ENCODE measurements around the gene IFT25. TPM values are rescaled to one million over a fixed set of nuclear protein-coding genes. Genes with fewer than 3 reads are reported as not detected.
A peak's percentile ranks its signal among the peaks of the same experiment; 100 is the strongest.

Gene IFT25
- total RNA-seq, 1 donor from 2014 or later: 20.4 TPM

GRCh38 chr1:53905509-53905908, 40.0 kb downstream of the IFT25 start:
- Mint-ChIP-seq H3K36me3 (ENCODE audit: low read depth) (no peaks in the 10 kb centered on the region), H3K27me3 (ENCODE audit: low read depth) (no peaks in the 10 kb centered on the region), H3K9me3 (ENCODE audit: low read depth) (no peaks in the 10 kb centered on the region), H3K4me1 (ENCODE audit: low read depth) (peaks cover 23% of the 10 kb centered on the region), H3K4me3 (ENCODE audit: unreplicated experiment) (no peak overlapping the region), H3K27ac (ENCODE audit: unreplicated experiment) (no peak overlapping the region)
- no peak for TF ChIP-seq CTCF (IDR thresholded peaks at IDR 0.05)
- DNase-seq (ENCODE audit: low spot score): no peak

DNA sequence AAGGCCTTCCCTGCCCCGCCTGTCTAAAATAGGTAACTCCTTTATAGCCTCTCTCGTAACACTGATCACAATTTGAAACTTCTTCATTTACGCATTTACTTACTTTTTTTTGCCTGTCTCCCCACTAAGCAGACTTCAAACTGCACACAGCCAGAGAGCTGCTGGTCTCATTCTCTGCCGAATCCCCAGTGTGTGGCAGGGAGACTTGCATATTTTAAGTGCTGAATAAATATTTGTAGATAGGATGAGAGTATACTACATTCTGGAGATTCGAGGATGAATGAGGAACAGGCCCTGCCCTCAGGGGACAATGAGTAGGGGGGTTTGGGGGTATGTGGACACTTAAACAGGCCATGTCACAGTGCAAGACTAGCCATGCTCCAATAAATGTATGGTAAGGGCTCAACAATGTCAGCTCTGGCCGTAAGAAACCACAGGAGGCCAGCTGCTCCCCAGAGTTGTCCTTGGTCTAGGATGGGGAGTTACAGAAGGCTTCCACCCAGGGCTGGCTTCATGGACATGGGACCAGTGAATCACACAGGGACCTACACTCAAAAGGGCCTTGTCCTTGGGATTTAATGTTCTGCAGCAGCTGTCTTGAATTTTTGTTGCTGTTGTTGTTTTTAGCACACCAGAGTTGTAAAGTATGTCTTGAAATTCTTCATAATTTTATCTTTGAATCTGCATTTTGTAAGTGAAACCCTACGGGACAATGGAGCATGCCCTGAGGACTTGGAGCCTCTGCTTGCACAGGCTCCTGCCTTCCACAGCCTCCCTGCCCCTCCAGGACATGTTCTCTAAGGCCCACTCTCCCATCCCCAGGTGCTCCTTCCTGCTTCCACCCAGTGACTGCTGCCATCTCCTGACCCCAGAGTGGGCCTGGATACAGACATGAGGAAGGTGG, 43.0 kb downstream of the IFT25 start:
- no peaks in the 10 kb centered on the region for H3K27me3 Mint-ChIP-seq (ENCODE audit: low read depth)
- peak overlapping the region; percentile 62 for H3K27ac Mint-ChIP-seq (ENCODE audit: unreplicated experiment)
- H3K4me3 Mint-ChIP-seq (ENCODE audit: unreplicated experiment): no peak overlapping the region
- H3K4me1 Mint-ChIP-seq (ENCODE audit: low read depth): peaks cover 43% of the 10 kb centered on the region
- no peaks in the 10 kb centered on the region for H3K36me3 Mint-ChIP-seq (ENCODE audit: low read depth)
- no peak for DNase-seq (ENCODE audit: low spot score)
- no peak for TF ChIP-seq CTCF (IDR thresholded peaks at IDR 0.05)
- no peaks in the 10 kb centered on the region for H3K9me3 Mint-ChIP-seq (ENCODE audit: low read depth)

- Mint-ChIP-seq H3K4me3 (ENCODE audit: unreplicated experiment) (no peak overlapping the region), H3K9me3 (ENCODE audit: low read depth) (no peaks in the 10 kb centered on the region), H3K4me1 (ENCODE audit: low read depth) (peaks cover 56% of the 10 kb centered on the region), H3K27me3 (ENCODE audit: low read depth) (no peaks in the 10 kb centered on the region), H3K36me3 (ENCODE audit: low read depth) (no peaks in the 10 kb centered on the region), H3K27ac (ENCODE audit: unreplicated experiment) (peak overlapping the region; percentile 66)
- TF ChIP-seq CTCF (IDR thresholded peaks at IDR 0.05): no peak
- DNase-seq (ENCODE audit: low spot score): no peak
Measured at GRCh38 chr1:53899708-53900107, 45.8 kb downstream of the IFT25 start.

GRCh38 chr1:53899206-53899628, 46.3 kb downstream of the IFT25 start:
- Mint-ChIP-seq H3K4me3 (ENCODE audit: unreplicated experiment) (no peak overlapping the region), H3K4me1 (ENCODE audit: low read depth) (peaks cover 56% of the 10 kb centered on the region)

More at GRCh38 chr1:53899206-53899628, 46.3 kb downstream of the IFT25 start:
- no peaks in the 10 kb centered on the region for H3K27me3 Mint-ChIP-seq (ENCODE audit: low read depth)
- H3K27ac Mint-ChIP-seq (ENCODE audit: unreplicated experiment): peak overlapping the region; percentile 66
- H3K36me3 Mint-ChIP-seq (ENCODE audit: low read depth): no peaks in the 10 kb centered on the region
- no peak for DNase-seq (ENCODE audit: low spot score)
- no peaks in the 10 kb centered on the region for H3K9me3 Mint-ChIP-seq (ENCODE audit: low read depth)
- TF ChIP-seq CTCF (IDR thresholded peaks at IDR 0.05): no peak
